BJ (cell line): Measurements from ENCODE around the gene BUD31. TPM values are rescaled to one million over a fixed set of nuclear protein-coding genes. Genes with fewer than 3 reads are reported as not detected.

Experiments used
- CTCF ChIA-PET: fragments of 350-600 bp; formaldehyde crosslinking; extraction: SDS; loops from one replicate; lab custom pipeline; 2021; ENCODE audit warnings: antibody characterized with exemption, inconsistent platforms; lab: Yijun Ruan, JAX
- POLR2A ChIA-PET: fragments of 300-600 bp; sonication (Branson Sonifier 250); formaldehyde crosslinking; extraction: SDS; loops from one replicate; lab custom pipeline; 2021; ENCODE audit warnings: antibody characterized with exemption; lab: Charles Lee
- DNase-seq: peaks from one replicate; pipeline ENCODE4 v3.0.0-alpha.2; 2011; ENCODE audit warnings: low read depth
- H3K27me3 ChIP-seq: 2 replicates; pipeline ENCODE4 v1.6.0; 2011; ENCODE audit warnings: low read length; ENCODE audit not compliant: control insufficient read depth, insufficient read depth
- H3K36me3 ChIP-seq: 2 replicates; pipeline ENCODE4 v1.5.1; 2011; ENCODE audit warnings: low read length; ENCODE audit not compliant: control insufficient read depth, insufficient read depth
- H3K4me3 ChIP-seq: 2 replicates; pipeline ENCODE4 v1.5.1; 2011; ENCODE audit warnings: low read depth, mild to moderate bottlenecking, control low read depth, low read length
- CTCF ChIP-seq: IDR thresholded peaks from 2 replicates; pipeline ENCODE4 v1.5.1; 2011; ENCODE audit warnings: low read depth, mild to moderate bottlenecking, control low read depth, inconsistent platforms, low read length, moderate library complexity; ENCODE audit not compliant: insufficient read depth
- polyA plus RNA-seq: library from polyadenylated mRNA; depleted of rRNA; stranded (reverse); fragments of >200 nt; gene quantifications from 2 replicates; pipeline ENCODE4 v1.2.3, GENCODE V29; 2011

BUD31 gene
- polyA plus RNA-seq, 1 experiment, result 85.2 TPM

DNA sequence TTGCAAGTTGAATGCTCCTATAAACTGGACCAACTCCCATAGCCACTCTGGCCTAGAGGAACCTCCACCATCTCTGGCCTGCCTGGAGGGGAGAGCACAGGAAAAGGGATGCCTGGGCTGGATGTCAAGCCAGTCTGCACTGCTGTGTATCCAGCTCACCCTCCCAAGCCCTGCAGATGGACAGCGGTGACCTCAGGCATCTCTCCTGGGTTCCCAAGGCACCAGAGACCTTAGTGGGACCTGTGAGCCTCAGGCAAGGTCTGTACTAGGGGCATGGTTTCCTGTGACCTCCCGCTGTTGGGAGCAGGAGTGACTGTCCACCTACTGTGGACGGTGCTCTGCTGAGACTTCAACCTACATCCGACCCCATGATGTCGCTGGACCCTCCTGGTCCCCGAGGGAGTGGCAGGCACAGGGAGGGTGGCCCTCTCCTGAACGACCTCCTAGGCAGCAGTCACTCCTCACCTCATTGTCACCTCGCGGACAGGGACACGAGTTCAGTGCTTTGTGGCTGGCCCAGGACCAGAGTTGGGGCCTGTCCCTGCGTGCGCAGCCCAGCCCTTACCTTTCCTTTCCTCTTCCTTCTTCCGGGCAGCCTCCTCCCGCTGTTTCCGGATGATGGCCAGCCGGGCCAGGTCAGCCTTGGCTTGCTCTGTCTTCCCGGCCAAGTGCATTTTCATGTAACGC is 11.3 kb upstream of the BUD31 start:
- H3K4me3 ChIP-seq, result no peak overlapping the region
- ChIA-PET CTCF (no interaction called here), POLR2A (no interaction called here)
- H3K27me3 ChIP-seq, result no peaks in the 10 kb centered on the region
- TF ChIP-seq CTCF, result no peak
- no peak for DNase-seq
- H3K36me3 ChIP-seq, result peaks cover 45% of the 10 kb centered on the region

GRCh38 chr7:99398891-99399445 is 9.8 kb upstream of the BUD31 start:
- no peak for TF ChIP-seq CTCF
- no peak overlapping the region for H3K4me3 ChIP-seq
- ChIA-PET POLR2A (no interaction called here), CTCF (interaction anchor here (0.6 to 1.0 kb wide), 5 partner anchors 10 to 363 kb away, joined by 3 read pairs; partner anchors contain the start of gene BUD31)
- H3K27me3 ChIP-seq, result no peaks in the 10 kb centered on the region
- peaks cover 42% of the 10 kb centered on the region for H3K36me3 ChIP-seq
- DNase-seq, result no peak

DNA sequence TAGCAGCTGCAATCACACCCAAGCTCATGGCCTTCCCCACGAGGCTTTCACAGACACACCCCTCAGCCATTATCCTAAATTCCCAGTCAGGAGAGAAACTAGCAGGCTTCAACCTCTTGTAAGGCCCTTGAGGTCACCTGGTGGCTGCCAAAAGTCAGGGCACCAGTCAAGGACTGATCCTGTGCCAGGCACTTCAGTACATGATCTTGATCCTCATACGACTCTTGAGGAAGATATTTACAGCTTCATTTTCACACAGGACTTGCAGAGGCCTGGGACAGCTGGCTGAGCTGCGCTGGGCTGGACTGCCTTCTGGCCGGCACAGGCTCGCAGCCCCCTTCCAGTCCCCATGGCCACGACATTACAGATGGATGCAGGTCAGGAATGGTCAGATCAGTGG is 9.2 kb upstream of the BUD31 start:
- Histone ChIP-seq H3K27me3 (no peaks in the 10 kb centered on the region), H3K36me3 (peaks cover 42% of the 10 kb centered on the region), H3K4me3 (no peak overlapping the region)
- DNase-seq, result no peak
- TF ChIP-seq CTCF, result no peak
- POLR2A ChIA-PET, result no interaction called here
- CTCF ChIA-PET, result interaction anchor here (0.6 to 0.8 kb wide), 2 partner anchors 9 to 364 kb away, joined by 3 read pairs; no protein-coding TSS in a partner anchor

DNA sequence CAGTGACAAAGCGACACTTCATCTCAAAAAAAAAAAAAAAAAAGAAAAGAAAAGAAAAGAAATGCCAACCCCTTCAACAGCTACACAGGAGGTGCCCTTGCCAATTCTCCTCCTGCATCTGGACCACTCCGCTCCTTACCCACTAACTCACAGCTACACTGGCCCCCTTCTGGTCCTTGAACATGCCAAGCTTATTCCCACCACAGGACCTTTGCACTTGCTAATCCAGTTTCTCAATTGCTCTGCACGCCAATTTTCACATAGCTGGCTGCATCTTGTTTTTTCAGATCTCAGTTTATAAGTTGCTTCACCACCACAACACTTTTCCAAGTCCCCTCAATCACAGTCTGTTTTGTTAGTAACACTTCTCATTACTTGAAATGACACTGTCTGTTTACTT is 5.9 kb upstream of the BUD31 start:
- CTCF ChIA-PET, result interaction anchor here (2.2 kb wide), 1 partner anchor 10 kb away, joined by 7 read pairs; no protein-coding TSS in a partner anchor
- no peak for DNase-seq
- Histone ChIP-seq H3K4me3 (no peak overlapping the region), H3K27me3 (no peaks in the 10 kb centered on the region), H3K36me3 (peaks cover 30% of the 10 kb centered on the region)
- TF ChIP-seq CTCF, result no peak
- POLR2A ChIA-PET, result no interaction called here

DNA sequence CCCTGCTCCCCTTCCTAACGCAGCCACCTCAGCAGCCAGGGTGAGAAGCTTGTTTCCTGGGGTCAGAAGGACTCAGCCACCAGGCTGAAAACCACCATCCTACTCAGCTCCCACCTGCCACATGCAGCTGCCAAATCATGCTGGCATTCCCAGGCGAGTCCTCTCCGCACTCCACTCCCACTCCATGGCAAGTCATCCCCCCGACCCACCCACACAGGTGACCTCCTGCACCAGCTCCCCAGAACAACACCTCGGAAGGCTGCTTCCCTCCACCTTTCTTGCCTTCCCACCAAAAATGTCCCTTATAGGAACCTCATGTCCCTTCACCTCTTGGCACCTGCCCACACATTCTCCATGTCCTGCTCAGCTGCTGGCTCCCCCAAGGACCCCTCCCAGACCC is 5.0 kb upstream of the BUD31 start:
- CTCF ChIA-PET, result interaction anchor here (2.2 kb wide), 1 partner anchor 11 kb away, joined by 7 read pairs; no protein-coding TSS in a partner anchor
- Histone ChIP-seq H3K27me3 (no peaks in the 10 kb centered on the region), H3K36me3 (peaks cover 26% of the 10 kb centered on the region), H3K4me3 (no peak overlapping the region)
- POLR2A ChIA-PET, result interaction anchor here (0.5 kb wide), 1 partner anchor 36 kb away, joined by 14 read pairs; no protein-coding TSS in a partner anchor
- no peak for DNase-seq
- no peak for TF ChIP-seq CTCF
